Gastrocnemius medialis (tissue), 4 donors: ENCODE data around the gene STARD3. TPM values are rescaled to one million over a fixed set of nuclear protein-coding genes. Genes with fewer than 3 reads are reported as not detected.

ENCODE experiments used
- ATAC-seq, 2 donors: fragments of 150-250 bp; one replicate each; pipeline ENCODE4 v1.9.1; 2016
- DNase-seq, 2 donors: peaks; one replicate each; pipeline ENCODE4 v3.0.0-alpha.2; 2019
- H3K27ac ChIP-seq, 4 donors: fragments of 200-600 bp; sonication (generic); 1 replicate in 1 of 4; 2 replicates in 3 of 4; pipeline ENCODE4 v1.5.1; 2016 to 2018; ENCODE audit warnings: mild to moderate bottlenecking in 2 of 4, moderate library complexity in 1 of 4
- H3K27me3 ChIP-seq, 3 donors: fragments of 200-600 bp; sonication (generic) in 2 of 3; 1 replicate in 1 of 3; 2 replicates in 2 of 3; pipeline versions ENCODE4 v1.5.1 to v1.6.0; 2016 to 2019; ENCODE audit warnings: mild to moderate bottlenecking in 1 of 3, moderate library complexity in 1 of 3
- H3K36me3 ChIP-seq, 2 donors: fragments of 200-600 bp; sonication (generic) in 1 of 2; one replicate each; pipeline ENCODE4 v1.5.1; 2017 to 2018
- H3K4me1 ChIP-seq, 2 donors: fragments of 200-600 bp; sonication (generic) in 1 of 2; one replicate each; pipeline ENCODE4 v1.5.1; 2016 to 2017; ENCODE audit warnings: mild to moderate bottlenecking in 2 of 2
- H3K4me3 ChIP-seq, 4 donors: fragments of 200-600 bp; sonication (generic) in 3 of 4; 1 replicate in 1 of 4; 2 replicates in 3 of 4; pipeline ENCODE4 v1.5.1; 2016 to 2019; ENCODE audit warnings: mild to moderate bottlenecking in 2 of 4
- H3K9me3 ChIP-seq, 3 donors: fragments of 200-600 bp; sonication (generic) in 2 of 3; 1 replicate in 1 of 3; 2 replicates in 2 of 3; pipeline ENCODE4 v1.5.1; 2016 to 2019
- CTCF ChIP-seq, 5 experiments: fragments of 450-650 bp in 3 of 5; fragments of 200-600 bp in 2 of 5; sonication (generic) in 2 of 5; IDR thresholded peaks in 4 of 5; conservative IDR thresholded peaks in 1 of 5; 1 replicate in 4 of 5; 2 replicates in 1 of 5; pipeline ENCODE4 v1.5.1; 2016 to 2019; ENCODE audit warnings: antibody characterized with exemption in 5 of 5, mild to moderate bottlenecking in 3 of 5, moderate library complexity in 3 of 5
- POLR2A ChIP-seq, 2 donors: fragments of 450-650 bp; IDR thresholded peaks; one replicate each; pipeline ENCODE4 v1.6.1; 2017; ENCODE audit warnings: antibody characterized with exemption in 2 of 2, mild to moderate bottlenecking in 2 of 2, moderate library complexity in 2 of 2
- in situ Hi-C, 4 donors: fragments of 200-750 bp; cut with MboI; loops; one replicate each; pipeline versions ENCODE4 v1.15.0 to v1.8.0; 2017; ENCODE audit warnings: low sequenced_read_pairs in 4 of 4
- intact Hi-C: fragments of 100-400 bp; cut with DNase I; formaldehyde crosslinking; loops from one replicate; pipeline ENCODE4 v1.15.1; 2023; ENCODE audit warnings: low total_unique reads
- total RNA-seq, 4 donors: library from RNA; depleted of rRNA; stranded (reverse); fragments of >200 nt; gene quantifications; one replicate each; pipeline versions ENCODE4 v1.1.0 to v1.2.3, GENCODE V29; 2016

Gene STARD3
- total RNA-seq, 4 donors from 2014 or later, result 31.0 to 41.7 (median 41.0) TPM

- ATAC-seq (no peak), DNase-seq (no peak)
- Histone ChIP-seq H3K4me1 (peaks cover 5 to 7% of the 10 kb centered on the region in 2 donors), H3K4me3 (no peak overlapping the region), H3K27me3 (no peaks in the 10 kb centered on the region), H3K27ac (no peak overlapping the region), H3K9me3 (no peaks in the 10 kb centered on the region), H3K36me3 (no peaks in the 10 kb centered on the region)
- no peak for TF ChIP-seq CTCF (IDR thresholded peaks at IDR 0.05 in 4 of 5, conservative IDR thresholded peaks at IDR 0.05 in 1 of 5)
- no peak for TF ChIP-seq POLR2A (IDR thresholded peaks at IDR 0.05)
- intact Hi-C loops, result no loop called here
- in situ Hi-C loops, result no loop called here
Observed at GRCh38 chr17:39651923-39652586, 15.1 kb downstream of the STARD3 start.

- H3K27me3 ChIP-seq, result no peaks in the 10 kb centered on the region
- H3K4me1 ChIP-seq, result peaks cover 5 to 7% of the 10 kb centered on the region in 2 donors
- ATAC-seq (no peak), DNase-seq (no peak)
- H3K36me3 ChIP-seq, result no peaks in the 10 kb centered on the region
- no peak overlapping the region for H3K4me3 ChIP-seq
- in situ Hi-C loops, result no loop called here
- intact Hi-C loops, result no loop called here
- H3K27ac ChIP-seq, result no peak overlapping the region
- no peak for TF ChIP-seq POLR2A (IDR thresholded peaks at IDR 0.05)
- no peak for TF ChIP-seq CTCF (IDR thresholded peaks at IDR 0.05 in 4 of 5, conservative IDR thresholded peaks at IDR 0.05 in 1 of 5)
- H3K9me3 ChIP-seq, result no peaks in the 10 kb centered on the region
Observed at GRCh38 chr17:39652587-39653315, 15.8 kb downstream of the STARD3 start.

GRCh38 chr17:39653316-39653661, 16.3 kb downstream of the STARD3 start:
- Histone ChIP-seq H3K4me1 (peaks cover 8 to 12% of the 10 kb centered on the region in 2 donors), H3K27ac (no peak overlapping the region), H3K9me3 (no peaks in the 10 kb centered on the region), H3K4me3 (no peak overlapping the region), H3K27me3 (no peaks in the 10 kb centered on the region), H3K36me3 (no peaks in the 10 kb centered on the region)
- no peak for ATAC-seq
- DNase-seq, result no peak
- intact Hi-C loops (no loop called here), in situ Hi-C loops (no loop called here)
- TF ChIP-seq POLR2A (IDR thresholded peaks at IDR 0.05) (no peak), CTCF (IDR thresholded peaks at IDR 0.05 in 4 of 5, conservative IDR thresholded peaks at IDR 0.05 in 1 of 5) (no peak)

- in situ Hi-C loops, result no loop called here
- peak in 1 of 2 donors; percentile 62 for DNase-seq
- Histone ChIP-seq H3K4me1 (peaks cover 13% of the 10 kb centered on the region in 2 donors), H3K36me3 (no peaks in the 10 kb centered on the region), H3K9me3 (no peaks in the 10 kb centered on the region), H3K27me3 (no peaks in the 10 kb centered on the region), H3K27ac (no peak overlapping the region), H3K4me3 (no peak overlapping the region)
- peak; percentile 48 to 69 for ATAC-seq
- intact Hi-C loops, result no loop called here
- TF ChIP-seq POLR2A (IDR thresholded peaks at IDR 0.05), result no peak
- peak; percentile 52 to 85 (median 73) for TF ChIP-seq CTCF (IDR thresholded peaks at IDR 0.05 in 4 of 5, conservative IDR thresholded peaks at IDR 0.05 in 1 of 5)
Observed at GRCh38 chr17:39653662-39654331, 16.9 kb downstream of the STARD3 start.
